Measurements from ENCODE around the gene LYPD4. TPM values are rescaled to one million over a fixed set of nuclear protein-coding genes. Genes with fewer than 3 reads are reported as not detected.

Gene LYPD4
- total RNA-seq, 1 donor from 2014 or later = not detected

Small RNA genes within 50 kb of the gene (microRNA-seq; reads per million reads assigned to microRNA genes)
- not detected for gene MIR6797

Other genes starting within 250 kb of the LYPD4 start
- 1.9 TPM for gene CEACAM4, start 217.6 kb downstream of the LYPD4 start, total RNA-seq
- gene CEACAM7, start 156.4 kb downstream of the LYPD4 start, total RNA-seq = not detected
- 0.22 TPM for gene CEACAM5, start 136.1 kb downstream of the LYPD4 start, total RNA-seq
- gene CEACAM6, start 89.2 kb downstream of the LYPD4 start, total RNA-seq = 1.1 TPM
- gene CEACAM3, start 48.1 kb downstream of the LYPD4 start, total RNA-seq = 3.3 TPM
- gene DMRTC2, start 359 bp upstream of the LYPD4 start, total RNA-seq = not detected
- gene RPS19, start 15.6 kb upstream of the LYPD4 start, total RNA-seq = 788 TPM
- 2.1 TPM for gene CD79A, start 32.6 kb upstream of the LYPD4 start, total RNA-seq
- 137 TPM for gene ARHGEF1, start 38.5 kb upstream of the LYPD4 start, total RNA-seq
- 0.27 TPM for gene ERFL, start 83.8 kb upstream of the LYPD4 start, total RNA-seq
- 133 TPM for gene RABAC1, start 114.6 kb upstream of the LYPD4 start, total RNA-seq
- gene ATP1A3, start 149.5 kb upstream of the LYPD4 start, total RNA-seq = 0.18 TPM
- gene GRIK5, start 225.5 kb upstream of the LYPD4 start, total RNA-seq = 9.2 TPM
- 13.2 TPM for gene ZNF574, start 231.5 kb upstream of the LYPD4 start, total RNA-seq